Skeletal muscle cell (primary cell): ENCODE measurements around the gene RPS6KC1.
"Not testable (repeated sequence)": the region's sequence is repeated elsewhere in the genome, so short reads cannot be mapped to it uniquely, and the experiment has no call there.

Experiments
- DNase-seq: peaks from one replicate; pipeline ENCODE4 v3.0.0-alpha.2; 2010; ENCODE audit warnings: low read depth
- H3K4me3 ChIP-seq: 2 replicates; pipeline ENCODE4 v1.5.1; 2011; ENCODE audit warnings: low read depth, mild to moderate bottlenecking, control low read depth, low read length, moderate library complexity

The RPS6KC1 gene

GRCh38 chr1:213051127-213051880 lies at the start of gene RPS6KC1:
Gene RPS6KC1, plus strand, starts transcription at chr1:213051241. Its CDS starts 164 bp downstream, at chr1:213051405.
- peak; percentile 43 for DNase-seq

GRCh38 chr1:213003256-213003655 lies 47.8 kb upstream of the RPS6KC1 start:
- no peak overlapping the region for H3K4me3 ChIP-seq
- DNase-seq = no peak

More at GRCh38 chr1:213051127-213051880, at the start of gene RPS6KC1:
- peak within 1 kb of the TSS; percentile 79 for H3K4me3 ChIP-seq

- no peak for DNase-seq
- H3K4me3 ChIP-seq = no peak overlapping the region
Measured at GRCh38 chr1:213008564-213008963, 42.5 kb upstream of the RPS6KC1 start.

GRCh38 chr1:213014642-213015041 lies 36.4 kb upstream of the RPS6KC1 start:
- H3K4me3 ChIP-seq = peak overlapping the region; percentile 75
- no peak for DNase-seq

- DNase-seq = peak; percentile 92
- H3K4me3 ChIP-seq = peak within 1 kb of the TSS; percentile 75
Measured at GRCh38 chr1:213015099-213016050, 35.7 kb upstream of the RPS6KC1 start, which contains the start of gene ANGEL2. Gene ANGEL2, minus strand, starts transcription at chr1:213015867. Its CDS starts 196 bp downstream, at chr1:213015671.

- DNase-seq = no peak
Measured at GRCh38 chr1:213017447-213018273, 33.4 kb upstream of the RPS6KC1 start.

GRCh38 chr1:213019450-213019849 lies 31.6 kb upstream of the RPS6KC1 start:
- no peak for DNase-seq
- H3K4me3 ChIP-seq = no peak overlapping the region

More at GRCh38 chr1:213017447-213018273, 33.4 kb upstream of the RPS6KC1 start:
- no peak overlapping the region for H3K4me3 ChIP-seq

- no peak overlapping the region for H3K4me3 ChIP-seq
- DNase-seq = no peak
Measured at GRCh38 chr1:213020016-213020415, 31.0 kb upstream of the RPS6KC1 start.

GRCh38 chr1:213027024-213027423 lies 24.0 kb upstream of the RPS6KC1 start:
- DNase-seq, H3K4me3 ChIP-seq: not testable (repeated sequence)

GRCh38 chr1:213032651-213033050 lies 18.4 kb upstream of the RPS6KC1 start:
- no peak for DNase-seq
- H3K4me3 ChIP-seq = no peak overlapping the region

GRCh38 chr1:213034713-213035112 lies 16.3 kb upstream of the RPS6KC1 start:
- no peak for DNase-seq
- H3K4me3 ChIP-seq = no peak overlapping the region

- no peak overlapping the region for H3K4me3 ChIP-seq
- DNase-seq = no peak
Measured at GRCh38 chr1:213035573-213035972, 15.5 kb upstream of the RPS6KC1 start.

GRCh38 chr1:213041443-213041842 lies 9.6 kb upstream of the RPS6KC1 start:
- DNase-seq = peak; percentile 34
- no peak overlapping the region for H3K4me3 ChIP-seq

- DNase-seq, H3K4me3 ChIP-seq: not testable (repeated sequence)
Measured at GRCh38 chr1:213045321-213046226, 5.5 kb upstream of the RPS6KC1 start.

GRCh38 chr1:213049232-213049631 lies 1.8 kb upstream of the RPS6KC1 start:
- DNase-seq = no peak
- no peak overlapping the region for H3K4me3 ChIP-seq

- peak overlapping the region; percentile 79 for H3K4me3 ChIP-seq
- DNase-seq = no peak
Measured at GRCh38 chr1:213050745-213051126, 305 bp upstream of the RPS6KC1 start.

- H3K4me3 ChIP-seq = peak overlapping the region; percentile 79
- no peak for DNase-seq
Measured at GRCh38 chr1:213051881-213052202, 801 bp downstream of the RPS6KC1 start.

- H3K4me3 ChIP-seq = no peak overlapping the region
- no peak for DNase-seq
Measured at GRCh38 chr1:213053455-213053854, 2.4 kb downstream of the RPS6KC1 start.
